Activated CD4-positive, alpha-beta T cell treated with anti-CD3 and anti-CD28 coated beads, Interleukin-2, amount 50 U/mL, for 4 hours (primary cell): ENCODE results near the gene TMPO.
"Not testable (repeated sequence)": the region's sequence is repeated elsewhere in the genome, so short reads cannot be mapped to it uniquely, and the experiment has no call there.

Experiments used
- DNase-seq, 2 experiments: peaks; one replicate each; pipeline ENCODE4 v3.0.0-alpha.2; 2020

The TMPO gene

GRCh38 chr12:98515287-98516110, at the start of gene TMPO:
TSS of gene TMPO (plus strand) at chr12:98515590. CDS start at chr12:98515868, 278 bp downstream.
- DNase-seq: peak; percentile 91 to 92

- no peak for DNase-seq
Observed at GRCh38 chr12:98465950-98466602, 49.3 kb upstream of the TMPO start.

- DNase-seq: no peak
Observed at GRCh38 chr12:98466640-98467400, 48.6 kb upstream of the TMPO start.

GRCh38 chr12:98469109-98469508, 46.3 kb upstream of the TMPO start:
- no peak for DNase-seq

GRCh38 chr12:98470469-98471082, 44.8 kb upstream of the TMPO start:
- no peak for DNase-seq

GRCh38 chr12:98471085-98471484, 44.3 kb upstream of the TMPO start:
- no peak for DNase-seq

- DNase-seq: no peak
Observed at GRCh38 chr12:98475565-98475908, 39.9 kb upstream of the TMPO start.

- DNase-seq: no peak
Observed at GRCh38 chr12:98478606-98479005, 36.8 kb upstream of the TMPO start.

- DNase-seq: no peak
Observed at GRCh38 chr12:98483621-98484503, 31.5 kb upstream of the TMPO start.

GRCh38 chr12:98485792-98486340, 29.5 kb upstream of the TMPO start:
- DNase-seq: no peak

- DNase-seq: not testable (repeated sequence)
Observed at GRCh38 chr12:98488416-98488815, 27.0 kb upstream of the TMPO start.

GRCh38 chr12:98489176-98489575, 26.2 kb upstream of the TMPO start:
- no peak for DNase-seq

- DNase-seq: peak; percentile 77 to 81
Observed at GRCh38 chr12:98490501-98491453, 24.6 kb upstream of the TMPO start.

GRCh38 chr12:98492580-98493140, 22.7 kb upstream of the TMPO start:
- no peak for DNase-seq

GRCh38 chr12:98501266-98501629, 14.1 kb upstream of the TMPO start:
- DNase-seq: not testable (repeated sequence)

GRCh38 chr12:98503342-98503591, 12.1 kb upstream of the TMPO start:
- DNase-seq: peak; percentile 85 to 86

GRCh38 chr12:98503592-98504367, 11.6 kb upstream of the TMPO start:
- DNase-seq: peak; percentile 91

- no peak for DNase-seq
Observed at GRCh38 chr12:98504368-98504617, 11.1 kb upstream of the TMPO start.

- no peak for DNase-seq
Observed at GRCh38 chr12:98509063-98509462, 6.3 kb upstream of the TMPO start.

GRCh38 chr12:98511806-98512205, 3.6 kb upstream of the TMPO start:
- not testable (repeated sequence) for DNase-seq
